Kidney tubule cell (primary cell): ENCODE data around the gene PGF.

Experiments
- DNase-seq: peaks from one replicate; pipeline ENCODE4 v3.0.0-alpha.2; 2018; ENCODE audit warnings: low spot score

Gene PGF

DNA sequence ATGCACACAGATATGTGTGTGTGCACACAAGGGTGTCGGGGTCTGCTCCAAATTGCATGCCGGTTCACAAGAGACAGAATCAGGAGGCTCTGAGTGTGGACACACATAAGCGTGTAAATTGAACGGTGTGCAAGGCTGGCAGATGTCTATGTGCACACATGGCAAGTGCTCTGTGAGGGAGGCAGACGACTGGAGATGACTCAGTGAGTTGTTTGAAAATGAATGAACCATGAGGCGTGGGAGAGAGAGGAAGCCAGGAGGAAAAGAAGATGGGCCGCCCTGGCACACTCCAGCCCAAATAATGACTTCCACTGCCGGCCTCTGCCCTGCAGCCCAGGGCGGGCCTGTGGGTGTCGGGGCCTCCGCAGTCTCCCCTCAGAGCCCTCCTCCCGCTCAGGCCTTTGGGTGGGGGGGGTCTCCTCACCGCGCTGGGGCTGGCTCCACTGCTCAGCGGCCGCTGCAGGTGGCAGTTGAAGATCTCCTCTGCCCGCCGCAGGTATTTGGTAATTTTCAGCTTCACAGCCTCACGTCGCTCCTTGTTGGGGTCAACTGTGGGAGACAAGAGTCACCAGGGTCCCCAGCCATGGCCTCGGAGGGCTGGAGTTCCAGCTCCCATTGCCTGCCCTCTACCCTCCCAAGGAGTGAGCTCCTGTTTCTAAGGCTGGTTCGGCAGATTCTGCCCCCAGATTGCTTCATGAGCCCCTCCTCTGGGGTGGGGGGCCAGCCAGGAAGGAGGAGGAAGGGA, 35.8 kb downstream of the PGF start:
- peak; percentile 16 for DNase-seq

DNA sequence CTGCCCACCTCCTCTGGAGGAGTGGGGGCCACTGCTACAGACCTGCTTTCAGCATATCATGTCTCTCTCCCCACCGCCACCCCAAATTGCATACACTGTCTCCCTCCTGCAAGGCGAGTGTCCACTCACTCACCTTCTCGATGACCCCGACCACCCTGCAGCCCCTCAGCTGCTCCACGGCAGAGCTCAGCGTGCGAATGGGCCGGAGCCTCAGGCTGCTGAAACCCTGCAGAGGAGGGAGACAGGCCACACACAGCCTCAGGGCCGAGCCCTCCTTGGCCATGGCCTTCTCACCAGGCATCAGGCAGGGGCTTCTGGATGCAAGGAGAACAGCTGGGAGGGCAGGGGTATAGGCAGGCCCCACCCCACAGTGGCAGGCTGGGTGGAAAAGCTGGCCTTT, 37.0 kb downstream of the PGF start:
- no peak for DNase-seq

DNA sequence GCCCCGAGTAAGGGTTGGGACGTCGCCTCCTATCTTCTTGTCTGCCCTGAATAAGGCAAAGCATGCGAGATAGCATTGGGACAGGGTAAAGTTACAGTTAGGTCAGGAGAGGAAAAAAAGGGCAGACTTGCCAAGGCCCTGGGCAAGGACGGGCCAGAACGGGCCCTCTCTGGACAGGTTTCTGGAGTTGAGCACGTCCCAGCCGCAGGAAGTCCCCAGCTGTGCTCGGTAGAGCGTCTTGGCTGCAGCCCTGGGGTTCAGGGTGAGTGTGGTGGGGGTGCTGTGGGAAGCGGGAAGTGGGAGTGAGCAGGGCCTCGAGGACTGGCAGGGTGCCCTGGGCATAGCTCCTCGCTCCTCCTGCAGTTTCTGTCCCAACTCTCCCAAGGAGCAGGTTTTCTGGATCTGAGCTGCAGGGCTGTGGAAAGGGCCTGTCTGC, 37.7 kb downstream of the PGF start:
- DNase-seq = no peak

DNA sequence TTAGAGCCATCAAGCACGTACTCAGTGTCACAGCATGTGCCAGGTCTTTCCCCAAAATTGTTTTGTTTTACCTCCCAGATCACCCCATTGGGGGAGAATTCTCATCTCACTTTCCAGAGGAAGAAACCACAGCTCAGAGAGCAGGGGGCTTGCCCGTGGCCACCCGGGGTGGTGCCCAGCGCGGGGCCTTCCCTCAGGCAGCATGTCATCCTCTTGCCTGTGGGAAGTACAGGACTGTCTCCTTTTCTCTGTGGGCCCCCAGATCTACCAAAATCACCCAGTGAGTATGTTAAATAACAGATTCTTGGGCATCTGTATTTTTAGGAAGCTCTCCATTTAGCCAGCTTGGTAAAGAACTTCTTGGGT, 38.2 kb downstream of the PGF start:
- no peak for DNase-seq

DNA sequence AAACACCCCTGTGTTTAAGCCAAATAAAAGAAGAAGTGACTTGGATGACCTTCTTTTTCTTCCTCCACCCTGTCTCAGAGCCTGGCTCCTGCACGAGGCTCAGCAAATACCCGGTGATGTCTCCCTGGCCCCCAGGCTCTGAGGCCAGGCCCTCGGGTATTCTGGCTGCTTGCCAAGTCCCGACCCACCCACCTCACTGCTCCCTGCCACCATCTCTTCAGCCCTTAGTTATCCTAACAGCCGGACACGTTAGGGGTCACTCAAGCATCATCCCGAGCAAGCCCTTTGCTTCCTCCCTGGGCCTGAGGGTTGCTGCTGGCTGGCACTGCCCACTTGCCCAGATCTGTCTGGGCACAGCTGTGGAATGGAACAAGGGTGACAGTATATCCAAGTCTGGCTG, 39.6 kb downstream of the PGF start:
- DNase-seq = no peak

DNA sequence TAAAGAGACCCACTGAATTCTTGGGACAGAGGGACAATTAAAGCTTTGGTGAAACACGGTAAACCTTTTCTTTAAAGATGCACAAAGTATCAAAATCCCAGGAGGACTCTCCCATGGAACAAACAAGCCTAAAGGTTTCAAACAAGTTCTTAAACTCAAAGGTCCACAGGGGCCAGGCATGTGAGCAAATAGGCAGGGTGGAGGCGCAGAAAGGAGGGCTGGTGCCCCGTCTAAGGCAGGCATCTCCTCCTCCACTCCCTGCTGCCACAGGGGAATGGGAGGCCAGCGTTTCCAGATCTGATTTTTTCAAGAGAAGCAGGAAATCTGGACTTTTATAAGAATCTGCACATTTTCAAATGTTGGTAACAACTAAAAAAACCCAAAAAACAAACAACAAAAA, 40.0 kb downstream of the PGF start:
- no peak for DNase-seq

DNA sequence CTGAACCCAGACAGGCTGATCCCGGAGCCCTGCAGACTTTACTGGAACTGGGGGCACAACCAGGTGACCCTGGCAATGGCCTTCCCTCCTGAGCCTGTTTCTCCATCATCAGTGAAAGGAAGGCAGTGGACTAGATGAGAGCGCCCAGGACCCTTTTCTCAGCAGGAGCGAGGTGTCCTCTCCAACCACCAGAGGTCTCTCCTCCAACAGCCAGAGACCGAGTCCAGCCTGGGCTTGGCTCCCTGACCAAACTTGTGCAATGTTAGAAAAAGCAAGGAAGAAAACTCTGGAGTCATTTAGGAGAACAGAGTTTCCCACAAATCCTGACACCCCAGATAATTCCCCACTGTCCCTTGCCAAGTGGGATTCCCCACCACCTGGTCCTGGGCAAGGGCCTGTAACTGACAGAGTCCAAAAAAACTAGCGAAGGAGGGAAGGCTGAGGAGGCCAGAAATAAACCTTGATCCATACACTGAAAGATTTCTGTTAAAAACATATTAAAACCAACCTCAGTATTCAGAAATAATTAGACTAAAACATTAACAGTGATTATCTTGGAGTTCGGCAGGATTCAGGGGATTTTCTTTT, 41.3 kb downstream of the PGF start:
- peak; percentile 50 for DNase-seq

DNA sequence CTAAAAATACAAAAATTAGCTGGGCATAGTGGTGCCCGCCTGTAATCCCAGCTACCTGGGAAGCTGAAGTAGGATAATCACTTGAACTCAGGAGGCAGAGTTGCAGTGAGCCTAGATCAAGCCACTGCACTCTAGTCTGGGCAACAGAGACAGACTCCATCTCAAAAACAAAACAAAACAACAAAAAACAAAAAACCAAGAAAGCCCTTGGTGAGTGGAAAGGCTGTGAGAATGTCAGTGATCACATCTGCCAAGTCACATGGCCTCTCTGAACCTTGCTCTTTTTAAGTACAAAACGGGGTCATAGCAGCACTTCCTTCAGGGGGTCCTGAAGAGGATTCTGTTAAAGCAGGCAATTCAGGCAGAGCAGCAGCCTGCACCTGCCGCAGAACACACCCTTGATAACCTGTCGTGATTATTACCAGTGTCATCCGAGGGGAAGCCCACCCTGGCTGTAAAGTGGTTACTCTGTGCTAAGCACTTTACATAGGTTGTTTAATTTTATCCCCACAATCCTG, 41.9 kb downstream of the PGF start:
- DNase-seq = no peak

DNA sequence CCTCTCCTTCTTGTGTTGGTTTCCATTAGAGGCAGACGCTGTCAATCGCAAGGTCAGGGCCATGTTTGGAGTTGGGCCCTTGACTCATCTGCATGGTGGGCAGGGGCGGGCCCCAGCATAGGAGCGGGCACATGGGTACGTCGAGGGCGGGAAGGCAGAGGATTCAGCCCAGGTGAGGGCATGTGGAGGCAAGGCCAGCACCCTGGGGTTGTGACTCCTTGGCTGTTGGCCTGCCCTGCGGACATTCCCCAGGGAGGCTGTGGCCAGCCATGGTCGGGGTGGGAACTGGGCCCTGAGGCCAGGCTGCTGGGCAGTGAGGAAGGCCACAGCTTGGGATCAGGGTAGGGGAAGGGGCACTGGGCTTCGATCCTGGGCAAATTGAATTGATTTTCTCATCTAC, 42.6 kb downstream of the PGF start:
- no peak for DNase-seq

DNA sequence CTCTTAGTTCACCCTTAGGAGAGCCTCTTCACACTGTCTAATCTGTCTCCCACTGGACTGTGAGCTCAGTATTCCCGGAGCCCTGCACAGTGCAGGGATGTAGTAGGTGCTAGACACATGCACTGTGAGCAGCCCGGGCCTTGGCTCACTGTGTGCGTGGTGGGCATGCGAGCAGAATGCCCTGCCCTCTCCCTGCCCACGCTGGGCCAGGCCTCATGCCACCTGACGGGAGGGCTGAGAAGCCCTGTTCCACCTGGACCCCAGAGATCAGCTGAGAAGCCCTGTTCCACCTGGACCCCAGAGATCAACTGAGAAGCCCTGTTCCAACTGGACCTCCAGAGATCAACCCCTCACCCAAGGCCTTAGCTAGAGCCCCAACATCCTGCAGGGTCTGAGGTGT, 43.3 kb downstream of the PGF start:
- DNase-seq = no peak

DNA sequence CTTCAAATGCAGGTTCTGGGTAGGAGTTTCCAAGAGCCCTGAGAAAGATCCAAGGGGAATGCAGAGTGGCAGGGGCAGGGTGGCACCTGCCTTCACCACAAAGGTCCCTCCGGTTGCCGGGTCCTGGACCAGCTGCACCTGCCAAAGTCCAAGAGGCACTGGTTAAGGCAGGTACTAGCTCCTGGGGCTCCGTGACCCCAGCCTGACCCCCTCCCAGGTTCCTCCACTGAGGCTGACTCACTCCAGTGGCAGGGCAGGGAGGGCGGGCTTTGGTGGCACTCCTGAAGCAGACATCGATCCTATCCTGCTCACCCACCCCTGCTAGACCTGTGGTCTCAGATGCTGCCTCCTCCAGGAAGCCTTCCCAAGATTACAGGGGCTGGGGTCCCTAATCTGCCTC, 43.7 kb downstream of the PGF start:
- no peak for DNase-seq

DNA sequence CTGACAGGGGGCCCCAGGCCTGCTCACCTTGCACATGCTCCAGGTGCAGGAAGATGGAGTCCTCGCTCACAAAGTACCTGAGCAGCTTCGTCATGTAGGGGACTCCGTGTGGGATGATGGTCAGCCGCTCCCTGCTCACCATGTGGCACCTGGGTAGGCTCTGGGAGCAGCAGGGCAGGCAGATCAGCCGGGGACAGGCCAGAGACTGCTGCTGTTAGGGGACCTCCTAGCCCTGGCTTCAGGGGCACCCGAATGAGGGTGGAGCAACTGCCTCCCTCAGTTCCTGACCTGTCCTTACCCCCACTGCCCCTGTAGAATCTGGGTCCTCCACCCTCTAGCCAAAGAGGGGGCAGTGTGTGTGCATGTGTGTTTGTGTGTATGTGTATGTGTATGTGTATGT, 44.2 kb downstream of the PGF start:
- DNase-seq = no peak

DNA sequence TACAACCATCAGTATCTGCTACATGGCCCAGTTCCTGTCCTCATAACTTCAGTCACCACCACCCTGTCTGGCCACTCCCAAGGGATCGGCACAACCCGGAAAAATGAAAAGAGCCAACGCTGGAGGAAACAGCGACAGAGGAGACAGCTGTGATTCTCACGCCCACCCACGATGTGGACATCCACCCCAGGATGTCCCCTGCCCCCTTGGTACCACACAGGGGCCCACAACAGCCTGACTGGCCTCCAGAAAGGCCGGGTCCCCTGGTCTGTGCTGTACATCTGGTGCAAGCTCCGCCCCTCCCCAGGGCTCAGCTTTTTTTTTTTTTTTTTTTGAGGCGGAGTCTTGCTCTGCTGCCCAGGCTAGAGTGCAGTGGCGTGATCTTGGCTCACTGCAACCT, 44.8 kb downstream of the PGF start:
- DNase-seq = no peak

DNA sequence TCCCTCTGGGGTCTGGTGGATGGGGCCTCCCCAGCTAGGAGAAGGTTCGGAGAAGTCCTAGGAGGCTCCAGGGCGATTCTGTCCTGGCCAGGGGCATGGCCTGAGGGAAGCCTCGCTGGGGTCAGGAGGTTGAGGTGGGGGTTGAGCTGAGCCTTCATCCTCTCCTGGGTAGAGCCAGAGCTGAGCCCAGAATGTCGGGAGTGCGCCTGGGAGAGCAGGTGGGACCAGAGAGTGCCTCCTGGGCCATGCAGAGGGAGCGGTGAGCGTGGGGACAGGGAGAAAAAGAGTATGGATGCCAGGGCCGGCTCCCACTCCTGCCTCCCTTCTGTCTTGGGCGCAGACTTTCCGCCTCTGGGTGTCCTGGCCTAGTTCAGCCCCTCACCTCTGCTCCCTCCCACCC, 45.5 kb downstream of the PGF start:
- DNase-seq = no peak

DNA sequence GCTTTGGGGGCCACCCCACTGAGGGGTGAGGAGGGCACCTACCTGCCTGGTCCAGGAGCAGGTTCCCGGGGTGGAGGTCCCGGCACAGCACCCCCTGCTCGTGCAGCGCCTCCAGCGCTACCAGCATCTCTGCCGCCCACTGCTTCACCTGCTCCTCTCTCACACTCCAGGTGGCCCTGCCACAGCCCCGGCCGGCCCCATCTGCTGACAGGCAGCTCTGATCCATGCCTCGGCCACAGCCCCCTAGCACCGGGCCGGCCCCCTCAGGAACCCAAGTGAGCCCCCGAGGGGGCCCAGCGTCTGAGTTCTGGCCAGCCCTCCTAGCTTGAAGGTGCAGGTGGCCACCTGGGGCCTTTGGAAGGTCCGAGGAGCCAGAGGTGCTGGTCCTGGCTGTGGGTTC, 45.9 kb downstream of the PGF start:
- DNase-seq = no peak

DNA sequence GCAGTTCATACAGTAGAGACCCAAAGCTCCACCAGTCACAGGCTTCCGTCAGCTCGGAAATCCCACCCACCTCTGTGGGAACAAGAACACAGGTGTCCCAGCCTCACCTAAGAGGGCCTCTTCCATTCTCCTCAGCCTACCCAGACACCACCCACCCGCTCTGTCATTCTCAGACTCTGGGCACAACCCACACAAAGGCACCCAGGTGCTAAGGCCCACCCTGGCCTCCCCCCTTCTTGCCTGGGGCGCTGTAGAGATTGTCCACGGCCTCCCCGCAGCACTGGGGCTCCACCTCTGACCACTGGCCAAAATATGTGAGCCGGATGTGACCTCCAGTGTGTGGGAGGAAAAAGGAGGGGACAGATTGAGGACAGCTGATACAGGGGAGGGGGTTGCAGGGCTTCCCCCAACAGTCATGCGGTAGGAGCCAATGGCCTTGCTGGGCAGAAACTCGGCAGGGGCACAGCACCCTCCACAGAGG, 46.5 kb downstream of the PGF start:
- DNase-seq = no peak

DNA sequence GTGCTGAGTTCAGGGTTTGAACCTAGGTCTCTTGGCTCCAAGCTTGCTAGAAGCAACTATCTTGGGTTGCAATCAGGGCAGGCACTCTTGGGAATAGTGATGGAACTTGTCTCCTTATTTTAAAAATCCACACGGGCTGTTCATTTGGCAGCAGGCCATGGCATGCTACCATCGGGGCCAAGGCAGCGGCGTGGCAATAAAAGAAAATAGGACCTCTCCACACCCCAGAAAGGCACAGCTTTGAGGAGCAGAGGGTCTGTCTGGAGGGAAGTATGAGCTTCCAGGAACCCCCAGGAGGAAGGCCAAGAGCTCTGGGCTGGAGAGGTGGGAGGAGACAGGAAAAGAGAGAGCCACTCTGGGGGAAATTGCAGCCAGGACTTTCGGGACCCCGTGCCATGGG, 47.7 kb downstream of the PGF start:
- no peak for DNase-seq

DNA sequence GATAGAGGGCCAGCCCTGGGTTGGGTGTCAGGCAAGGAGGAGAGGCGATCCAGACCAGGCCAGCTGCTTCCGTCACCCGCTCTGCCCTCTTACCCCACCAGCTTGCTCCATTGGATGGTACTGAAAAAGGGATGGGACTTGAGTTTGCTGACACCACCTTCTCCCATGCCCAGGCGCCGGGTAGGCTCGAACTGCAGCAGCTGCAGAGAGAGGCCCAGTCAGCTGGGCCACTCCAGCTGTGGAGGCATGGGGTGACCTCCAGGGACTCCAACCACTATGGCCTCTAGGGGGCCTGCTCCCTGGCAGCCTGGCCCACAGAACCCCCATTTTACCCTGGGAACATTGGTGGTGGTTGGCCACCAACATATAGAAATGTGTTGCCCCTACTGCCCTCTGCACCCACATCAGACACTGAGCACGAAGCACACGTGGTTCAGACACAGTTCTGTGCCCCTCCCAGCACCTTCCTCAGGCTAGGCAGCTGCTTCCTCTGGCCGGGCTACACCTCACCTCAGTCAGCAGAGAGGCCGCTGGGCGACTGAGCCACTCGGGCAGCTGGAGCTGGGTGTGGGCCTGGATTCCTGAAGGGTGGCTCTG, 48.4 kb downstream of the PGF start:
- DNase-seq = no peak

DNA sequence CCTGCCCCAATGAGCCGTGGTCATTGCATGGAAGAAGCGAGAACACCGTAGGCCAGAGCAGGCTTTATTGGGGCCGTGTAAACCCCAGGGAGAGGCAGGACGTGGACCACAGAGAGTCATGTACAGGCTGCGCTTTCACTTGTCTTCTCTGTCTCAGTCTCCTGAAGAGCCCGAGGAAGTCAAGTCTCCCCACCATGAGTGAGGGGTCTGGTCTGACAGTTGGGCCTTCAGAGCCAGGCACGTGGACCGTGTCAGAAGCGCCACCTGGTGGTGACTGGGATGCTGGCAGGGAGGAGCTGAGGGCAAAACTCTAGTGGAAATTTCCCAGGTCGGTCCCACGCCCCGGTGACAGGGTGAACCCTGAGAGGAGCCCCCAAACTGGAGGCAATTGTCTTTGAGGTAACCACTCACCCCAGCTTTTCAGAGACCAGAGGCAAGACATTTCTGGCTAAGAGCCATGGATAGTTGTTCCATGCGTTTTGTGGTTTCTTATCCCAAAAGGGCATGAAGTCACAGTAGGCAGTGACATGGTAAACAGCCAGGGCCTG, 49.7 kb downstream of the PGF start:
- peak; percentile 50 for DNase-seq

DNA sequence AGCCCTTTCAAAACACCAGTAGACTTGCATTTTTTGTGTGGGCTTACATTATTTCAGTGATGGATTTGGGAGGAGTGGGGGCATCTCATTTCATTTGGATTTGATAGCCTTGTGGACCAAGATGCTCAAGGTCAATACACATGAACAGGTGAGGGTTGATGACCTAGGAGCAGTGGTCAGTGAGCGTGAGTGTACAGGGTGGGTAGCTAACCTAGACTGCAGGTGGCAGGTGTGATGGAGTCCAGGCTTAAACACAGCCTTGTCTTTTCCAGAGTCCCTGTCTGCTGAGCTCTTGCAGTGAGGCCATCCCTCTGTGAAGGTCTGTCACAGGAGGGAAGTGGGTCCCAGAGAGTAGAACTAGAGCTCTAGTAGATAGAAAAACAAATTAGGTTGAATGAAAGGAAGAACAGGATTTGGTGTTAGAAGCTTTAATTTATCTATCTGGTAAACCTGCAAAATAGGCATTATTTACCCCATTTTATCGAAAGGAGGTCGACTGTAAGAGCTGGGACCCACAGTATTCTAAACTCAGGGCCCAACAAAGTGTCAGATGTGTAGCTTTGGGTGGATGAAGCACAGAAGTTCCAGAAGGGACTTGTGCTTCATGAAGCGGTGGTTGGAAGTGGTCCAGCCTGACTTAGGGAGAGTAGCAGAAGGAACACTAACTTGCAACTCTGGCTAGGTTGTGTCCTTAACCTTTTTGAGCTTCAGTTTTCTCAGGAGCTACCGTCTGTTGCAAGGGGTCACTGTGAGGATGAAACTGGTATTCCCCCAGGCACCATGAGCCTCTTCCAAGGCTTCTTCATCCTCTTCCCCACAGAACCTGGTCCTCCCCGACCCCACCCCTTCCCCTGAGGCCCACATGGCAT, 50.5 kb downstream of the PGF start:
- no peak for DNase-seq

DNA sequence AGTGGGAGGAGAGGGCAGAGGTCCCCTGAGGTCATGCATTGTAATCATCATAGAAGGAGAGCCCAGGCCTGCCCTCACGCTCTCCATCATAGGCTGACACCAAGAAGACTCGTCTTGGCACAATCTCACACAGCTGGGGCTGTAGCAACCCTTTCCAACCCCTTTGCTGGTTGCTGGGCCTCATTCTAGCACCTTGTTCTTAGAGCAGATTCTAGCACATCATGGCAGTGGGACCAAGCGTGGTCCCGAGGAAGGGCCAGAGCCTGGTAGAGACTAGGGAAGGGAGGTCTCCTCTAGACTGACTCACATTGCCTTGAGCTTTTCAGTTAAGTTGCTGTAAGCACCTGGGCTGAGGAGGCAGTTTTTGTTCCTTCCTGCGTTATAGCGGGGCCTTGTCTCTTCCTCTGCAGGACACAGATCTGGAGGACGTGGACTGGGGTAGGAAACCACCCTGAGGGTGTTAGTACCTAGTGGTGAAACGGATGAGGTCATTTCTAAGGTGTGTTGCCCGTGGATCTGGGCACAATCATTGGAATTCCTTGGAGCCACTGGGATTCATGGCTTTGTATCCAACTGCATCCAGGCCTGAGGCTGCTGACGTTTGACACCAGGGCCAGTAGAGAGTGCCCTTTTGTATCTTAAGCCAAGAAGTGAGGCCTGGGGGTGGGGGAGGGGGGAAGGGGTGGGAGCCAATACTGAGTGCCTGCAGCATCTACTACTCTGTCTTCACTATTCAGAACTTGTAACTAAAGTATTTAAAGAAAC, 52.3 kb downstream of the PGF start:
- peak; percentile 35 for DNase-seq
